Measurements from ENCODE around the gene TRIM68.

DNA sequence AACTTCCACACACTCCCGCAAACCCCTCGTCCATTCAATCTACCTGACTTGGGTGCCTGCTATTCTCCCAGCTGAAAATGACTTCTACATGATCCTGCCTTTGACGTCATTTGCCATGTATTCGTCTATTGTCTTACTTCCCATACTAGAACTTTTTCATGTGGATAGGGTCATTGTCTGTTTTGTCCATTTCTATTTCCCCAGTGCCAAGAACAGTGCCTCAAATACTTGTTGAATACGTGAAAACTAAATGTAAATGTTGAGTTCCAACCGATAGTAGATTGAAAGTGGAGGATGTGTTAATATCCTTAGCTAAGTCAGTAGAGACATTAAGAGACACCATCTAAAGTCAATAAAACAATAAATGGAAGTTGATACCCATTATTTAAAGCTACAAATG, 935 bp downstream of the TRIM68 start:
- TF ChIP-seq, protein P1, sequence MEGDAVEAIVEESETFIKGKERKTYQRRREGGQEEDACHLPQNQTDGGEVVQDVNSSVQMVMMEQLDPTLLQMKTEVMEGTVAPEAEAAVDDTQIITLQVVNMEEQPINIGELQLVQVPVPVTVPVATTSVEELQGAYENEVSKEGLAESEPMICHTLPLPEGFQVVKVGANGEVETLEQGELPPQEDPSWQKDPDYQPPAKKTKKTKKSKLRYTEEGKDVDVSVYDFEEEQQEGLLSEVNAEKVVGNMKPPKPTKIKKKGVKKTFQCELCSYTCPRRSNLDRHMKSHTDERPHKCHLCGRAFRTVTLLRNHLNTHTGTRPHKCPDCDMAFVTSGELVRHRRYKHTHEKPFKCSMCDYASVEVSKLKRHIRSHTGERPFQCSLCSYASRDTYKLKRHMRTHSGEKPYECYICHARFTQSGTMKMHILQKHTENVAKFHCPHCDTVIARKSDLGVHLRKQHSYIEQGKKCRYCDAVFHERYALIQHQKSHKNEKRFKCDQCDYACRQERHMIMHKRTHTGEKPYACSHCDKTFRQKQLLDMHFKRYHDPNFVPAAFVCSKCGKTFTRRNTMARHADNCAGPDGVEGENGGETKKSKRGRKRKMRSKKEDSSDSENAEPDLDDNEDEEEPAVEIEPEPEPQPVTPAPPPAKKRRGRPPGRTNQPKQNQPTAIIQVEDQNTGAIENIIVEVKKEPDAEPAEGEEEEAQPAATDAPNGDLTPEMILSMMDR (conservative IDR thresholded peaks at IDR 0.05; ENCODE audit: low read length) = no peak
- no peak for TF ChIP-seq EZH2phosphoT487 (IDR thresholded peaks at IDR 0.05; ENCODE audit: borderline replicate concordance, low read depth, low read length)

Data from OCI-LY7 (cell line).